IMR-90 (cell line): ENCODE data around the gene DHRS12. TPM values are rescaled to one million over a fixed set of nuclear protein-coding genes. Genes with fewer than 3 reads are reported as not detected.

Experiments
- ATAC-seq: fragments of 200-7000 bp; cut with Tn5 transposase; 2 replicates; pipeline ENCODE4 v1.9.1; 2020; ENCODE audit warnings: low read depth, mild to moderate bottlenecking, moderate library complexity
- BruUV-seq: library from RNA; stranded (reverse); fragments of 400-500 nt; replicated peaks from 2 replicates; lab custom pipeline; 2021; lab: Mats Ljungman, UMichigan
- CTCF ChIA-PET: fragments of 300-600 bp; formaldehyde crosslinking; extraction: SDS; loops from one replicate; lab custom pipeline; 2021; ENCODE audit warnings: antibody characterized with exemption; lab: Yijun Ruan, JAX
- POLR2A ChIA-PET: fragments of 300-600 bp; sonication (Branson Sonifier 250); formaldehyde crosslinking; loops from one replicate; lab custom pipeline; 2022; ENCODE audit warnings: antibody characterized with exemption; ENCODE audit not compliant: unreplicated experiment; lab: Charles Lee
- DNase-seq: peaks from one replicate; pipeline ENCODE4 v3.0.0; 2013
- H2AFZ ChIP-seq: replicated peaks from 2 replicates; pipeline ENCODE3; 2013; ENCODE audit warnings: low read length, mild to moderate bottlenecking; ENCODE audit not compliant: poor library complexity
- H2AK5ac ChIP-seq: 2 replicates; pipeline ENCODE4 v1.6.1; 2013; ENCODE audit warnings: low read depth, low read length, inconsistent platforms
- H2AK9ac ChIP-seq: replicated peaks from 2 replicates; pipeline ENCODE3; 2013; ENCODE audit warnings: mild to moderate bottlenecking, low read depth, low read length, moderate library complexity; ENCODE audit not compliant: poor library complexity
- H2BK120ac ChIP-seq: 2 replicates; pipeline ENCODE4 v1.6.1; 2013; ENCODE audit warnings: low read depth, low read length, inconsistent platforms
- H2BK15ac ChIP-seq: 3 replicates; pipeline ENCODE4 v1.6.1; 2013; ENCODE audit warnings: low read depth, low read length, inconsistent platforms
- H2BK20ac ChIP-seq: 2 replicates; pipeline ENCODE4 v1.6.1; 2013; ENCODE audit warnings: low read depth, mild to moderate bottlenecking, inconsistent platforms, low read length, moderate library complexity
- H2BK5ac ChIP-seq: 2 replicates; pipeline ENCODE4 v1.6.1; 2013; ENCODE audit warnings: mild to moderate bottlenecking, low read depth, low read length, inconsistent platforms; ENCODE audit not compliant: poor library complexity, severe bottlenecking
- H3K14ac ChIP-seq: replicated peaks from 2 replicates; pipeline ENCODE4 v1.6.1; 2013; ENCODE audit warnings: low read depth, low read length, inconsistent platforms
- H3K18ac ChIP-seq: 2 replicates; pipeline ENCODE4 v1.6.1; 2013; ENCODE audit warnings: low read depth, low read length, control low read depth
- H3K23ac ChIP-seq: 2 replicates; pipeline ENCODE4 v1.6.1; 2013; ENCODE audit warnings: low read depth, low read length, inconsistent platforms
- H3K27ac ChIP-seq: 2 replicates; pipeline ENCODE4 v1.5.1; 2013; ENCODE audit warnings: mild to moderate bottlenecking, control low read depth, low read length; ENCODE audit not compliant: insufficient read depth
- H3K27me3 ChIP-seq: 2 replicates; pipeline ENCODE4 v1.6.1; 2013; ENCODE audit warnings: low read length; ENCODE audit not compliant: control insufficient read depth, insufficient read depth
- H3K36me3 ChIP-seq: 2 replicates; pipeline ENCODE4 v1.6.1; 2013; ENCODE audit warnings: low read length, mixed read lengths; ENCODE audit not compliant: control insufficient read depth, insufficient read depth
- H3K4ac ChIP-seq: 2 replicates; pipeline ENCODE4 v1.6.1; 2013; ENCODE audit warnings: low read depth, low read length, inconsistent platforms
- H3K4me1 ChIP-seq: 2 replicates; pipeline ENCODE4 v1.6.1; 2013; ENCODE audit warnings: low read length, mixed read lengths; ENCODE audit not compliant: control insufficient read depth, insufficient read depth
- H3K4me2 ChIP-seq: 2 replicates; pipeline ENCODE4 v1.6.1; 2013; ENCODE audit warnings: low read depth, mild to moderate bottlenecking, control low read depth, low read length, moderate library complexity
- H3K4me3 ChIP-seq: 2 replicates; pipeline ENCODE4 v1.5.1; 2013; ENCODE audit warnings: low read depth, mild to moderate bottlenecking, control low read depth, low read length, moderate library complexity; ENCODE audit not compliant: insufficient read depth
- H3K56ac ChIP-seq: 2 replicates; pipeline ENCODE4 v1.6.1; 2013; ENCODE audit warnings: low read length, inconsistent platforms; ENCODE audit not compliant: insufficient read depth; ENCODE audit errors: extremely low read depth
- H3K79me1 ChIP-seq, 2 experiments: 2 replicates each; pipeline ENCODE4 v1.6.1; 2013; ENCODE audit warnings: low read length in 2 of 2, inconsistent platforms in 1 of 2, low read depth in 1 of 2
- H3K9ac ChIP-seq: 2 replicates; pipeline ENCODE4 v1.6.1; 2013; ENCODE audit warnings: low read depth, low read length, control low read depth
- H3K9me1 ChIP-seq: 2 replicates; pipeline ENCODE4 v1.6.1; 2013; ENCODE audit warnings: low read length, inconsistent platforms; ENCODE audit not compliant: insufficient read depth
- H3K9me3 ChIP-seq: 2 replicates; pipeline ENCODE4 v1.6.1; 2013; ENCODE audit warnings: low read length; ENCODE audit not compliant: control insufficient read depth, insufficient read depth
- H4K20me1 ChIP-seq: 2 replicates; pipeline ENCODE4 v1.6.1; 2013; ENCODE audit warnings: low read length, inconsistent platforms; ENCODE audit not compliant: insufficient read depth
- H4K5ac ChIP-seq: 2 replicates; pipeline ENCODE4 v1.6.1; 2013; ENCODE audit warnings: mild to moderate bottlenecking, low read depth, low read length, control low read depth
- H4K8ac ChIP-seq, 2 experiments: 2 replicates each; pipeline ENCODE4 v1.6.1; 2013; ENCODE audit warnings: low read depth in 2 of 2, low read length in 2 of 2, control low read depth in 1 of 2, inconsistent platforms in 1 of 2
- H4K91ac ChIP-seq: 2 replicates; pipeline ENCODE4 v1.6.1; 2013; ENCODE audit warnings: low read depth, low read length, inconsistent platforms; ENCODE audit not compliant: insufficient read depth
- CEBPB ChIP-seq: IDR thresholded peaks from 2 replicates; pipeline ENCODE4 v1.6.1; 2012; ENCODE audit warnings: low read depth, low read length, improper control_type of control experiment
- CHD1 ChIP-seq: IDR thresholded peaks from 2 replicates; pipeline ENCODE4 v1.6.1; 2012; ENCODE audit warnings: low read depth, low read length, improper control_type of control experiment
- POLR2A ChIP-seq: IDR thresholded peaks from 2 replicates; pipeline ENCODE4 v1.6.1; 2012; ENCODE audit warnings: mild to moderate bottlenecking, low read depth, low read length
- RAD21 ChIP-seq: IDR thresholded peaks from 2 replicates; pipeline ENCODE4 v1.6.1; 2012; ENCODE audit warnings: low read length, improper control_type of control experiment
- RCOR1 ChIP-seq: IDR thresholded peaks from 2 replicates; pipeline ENCODE4 v1.6.1; 2012; ENCODE audit warnings: mild to moderate bottlenecking, low read length, improper control_type of control experiment; ENCODE audit not compliant: insufficient replicate concordance
- RFX5 ChIP-seq: IDR thresholded peaks from 2 replicates; pipeline ENCODE4 v1.8.0; 2012; ENCODE audit warnings: low read depth, mild to moderate bottlenecking, low read length, moderate library complexity
- WGBS, 2 experiments: methylation state at CpG; one replicate each; pipeline versions ENCODE4 v1.1.5 to v1.1.7; 2013; ENCODE audit warnings: missing lambda C conversion rate in 2 of 2; ENCODE audit not compliant: insufficient read length in 1 of 2; ENCODE audit errors: extremely low coverage in 2 of 2; 5-methylcytosine and 5-hydroxymethylcytosine counted together
- dilution Hi-C: fragments of 300-500 bp; cut with HindIII; formaldehyde crosslinking; loops from one replicate; pipeline ENCODE4 v1.14.3; 2018; ENCODE audit warnings: low sequenced_read_pairs; ENCODE audit not compliant: unreplicated experiment
- in situ Hi-C: fragments of 300-500 bp; cut with MboI; formaldehyde crosslinking; loops from 3 replicates; pipeline ENCODE4 v1.14.3; 2019; ENCODE audit warnings: low sequenced_read_pairs, inconsistent platforms, mixed read lengths
- intact Hi-C: fragments of 100-400 bp; cut with micrococcal nuclease; formaldehyde crosslinking; loops from 2 replicates; pipeline ENCODE4 v1.10.0; 2022
- polyA plus RNA-seq, 3 experiments: library from polyadenylated mRNA; depleted of rRNA; stranded (reverse); fragments of >200 nt; gene quantifications; 2 replicates each; pipeline ENCODE4 v1.2.3, GENCODE V29; 2012; ENCODE audit warnings: low replicate concordance in 1 of 3
- total RNA-seq: library from RNA; depleted of rRNA; stranded (reverse); fragments of >200 nt; gene quantifications from 2 replicates; pipeline ENCODE4 v1.2.3, GENCODE V29; 2012
- TF ChIP-seq, protein P1 (sequence below): fragments of 150-350 bp; IDR thresholded peaks from 2 replicates; pipeline ENCODE4 v1.6.1; 2016; ENCODE audit warnings: low read depth, mild to moderate bottlenecking, low read length, moderate library complexity, borderline replicate concordance

Gene DHRS12
- total and polyA plus RNA-seq, 2 of the 4 experiments (the other 2 are of a cell fraction): 1.3 to 1.6 TPM

DNA sequence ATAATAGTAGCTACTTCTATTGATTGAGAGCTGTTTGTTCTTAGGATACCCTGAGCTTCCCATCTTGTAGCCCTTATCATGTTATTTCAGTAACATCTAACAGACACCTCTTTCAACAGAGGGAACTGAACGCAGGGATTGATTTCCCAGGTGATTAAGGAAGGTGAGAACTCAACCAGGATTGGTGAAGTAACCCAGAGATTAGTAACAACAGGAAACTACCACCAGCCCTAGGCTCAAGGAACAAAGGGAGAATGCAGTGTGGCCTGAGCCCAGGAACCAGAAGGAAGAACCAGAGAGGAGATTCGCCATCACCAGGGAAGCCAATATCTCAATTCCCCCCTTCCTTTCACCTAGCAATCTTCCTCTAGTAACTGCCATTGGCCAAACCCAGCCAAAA, 8.5 kb downstream of the DHRS12 start:
- no peak for ATAC-seq
- no TSS peak for BruUV-seq

More for the DNA sequence above, 8.5 kb downstream of the DHRS12 start:
- H2AK9ac ChIP-seq: no peak overlapping the region
- H3K79me1 ChIP-seq: 0 out of 4 replicates have a peak, but pooled peaks cover 0 to 5% of the 10 kb centered on the region in 2 experiments
- no peak overlapping the region; the same call in 1 of the 2 replicates for H2AK5ac ChIP-seq
- H4K20me1 ChIP-seq: no peaks in the 10 kb centered on the region
- H3K18ac ChIP-seq: no peak overlapping the region
- no peak overlapping the region for H2BK20ac ChIP-seq
- H2BK15ac ChIP-seq: no peak overlapping the region
- H2BK5ac ChIP-seq: no peak overlapping the region
- peaks cover 10% of the 10 kb centered on the region for H3K4me1 ChIP-seq
- ChIA-PET CTCF (no interaction called here), POLR2A (no interaction called here)
- H3K9me3 ChIP-seq: no peaks in the 10 kb centered on the region
- no peak overlapping the region for H4K5ac ChIP-seq
- H3K9ac ChIP-seq: no peak overlapping the region
- H3K4me2 ChIP-seq: no peak overlapping the region
- WGBS, 2 experiments: no CpG with 5 or more reads among the region's 2 CpGs
- H3K23ac ChIP-seq: no peak overlapping the region
- H3K4me3 ChIP-seq: no peak overlapping the region
- no peak for DNase-seq
- dilution Hi-C loops: no loop called here
- in situ Hi-C loops: loop anchor here (5.0 kb wide), 1 partner anchor 353 kb away; no protein-coding TSS in a partner anchor
- no peak overlapping the region for H3K56ac ChIP-seq
- H2AFZ ChIP-seq: no peak overlapping the region
- no peak overlapping the region for H3K27ac ChIP-seq
- no peak overlapping the region for H4K8ac ChIP-seq
- intact Hi-C loops: no loop called here
- no peak overlapping the region for H3K4ac ChIP-seq
- peaks cover 12% of the 10 kb centered on the region for H3K9me1 ChIP-seq
- H3K14ac ChIP-seq: no peak overlapping the region
- TF ChIP-seq POLR2A (no peak), CHD1 (no peak), RCOR1 (no peak), RFX5 (no peak), CEBPB (no peak), RAD21 (no peak)
- TF ChIP-seq, protein P1, sequence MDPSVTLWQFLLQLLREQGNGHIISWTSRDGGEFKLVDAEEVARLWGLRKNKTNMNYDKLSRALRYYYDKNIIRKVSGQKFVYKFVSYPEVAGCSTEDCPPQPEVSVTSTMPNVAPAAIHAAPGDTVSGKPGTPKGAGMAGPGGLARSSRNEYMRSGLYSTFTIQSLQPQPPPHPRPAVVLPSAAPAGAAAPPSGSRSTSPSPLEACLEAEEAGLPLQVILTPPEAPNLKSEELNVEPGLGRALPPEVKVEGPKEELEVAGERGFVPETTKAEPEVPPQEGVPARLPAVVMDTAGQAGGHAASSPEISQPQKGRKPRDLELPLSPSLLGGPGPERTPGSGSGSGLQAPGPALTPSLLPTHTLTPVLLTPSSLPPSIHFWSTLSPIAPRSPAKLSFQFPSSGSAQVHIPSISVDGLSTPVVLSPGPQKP: no peak
- H4K91ac ChIP-seq: no peak overlapping the region
- H3K36me3 ChIP-seq: no peaks in the 10 kb centered on the region
- no peaks in the 10 kb centered on the region for H3K27me3 ChIP-seq
- H2BK120ac ChIP-seq: no peak overlapping the region
